GM18951 (cell line): ENCODE results near the gene PAX8.

Experiments
- POLR2A ChIP-seq: IDR thresholded peaks from 4 replicates; pipeline ENCODE4 v1.6.1; 2011; ENCODE audit warnings: mild to moderate bottlenecking; ENCODE audit not compliant: insufficient read length, insufficient read depth; ENCODE audit errors: extremely low read depth
- in situ Hi-C: fragments of 300-500 bp; cut with MboI; formaldehyde crosslinking; loops from one replicate; pipeline ENCODE4 v1.12.0; 2022; ENCODE audit warnings: low sequenced_read_pairs, mixed read lengths, inconsistent platforms; ENCODE audit not compliant: unreplicated experiment

Gene PAX8

GRCh38 chr2:113230531-113230930, 48.2 kb downstream of the PAX8 start:
- in situ Hi-C loops: no loop called here
- TF ChIP-seq POLR2A: no peak

GRCh38 chr2:113229795-113230194, 48.9 kb downstream of the PAX8 start:
- TF ChIP-seq POLR2A: no peak
- in situ Hi-C loops: no loop called here

GRCh38 chr2:113228991-113229716, 49.6 kb downstream of the PAX8 start:
- in situ Hi-C loops: no loop called here
- TF ChIP-seq POLR2A: no peak

DNA sequence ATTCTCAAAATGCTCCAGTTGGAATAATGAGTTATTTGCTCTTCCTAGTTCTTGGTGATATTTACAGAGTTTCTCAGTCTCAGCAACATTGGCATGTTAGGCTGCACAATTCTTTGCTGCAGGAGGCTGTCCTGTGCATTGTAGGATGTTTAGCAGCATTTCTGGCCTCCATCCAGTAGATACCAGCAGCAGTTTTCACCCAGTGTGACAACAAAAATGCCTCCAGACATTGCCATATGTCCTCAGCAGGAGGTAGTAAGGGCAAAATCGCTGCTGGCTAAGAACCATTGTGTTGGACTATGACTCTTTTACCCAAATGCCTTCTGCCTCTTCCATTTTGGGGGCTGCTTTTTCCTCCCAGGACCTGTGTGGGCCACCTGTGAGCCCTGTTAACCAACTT, 50.4 kb downstream of the PAX8 start:
- in situ Hi-C loops: no loop called here
- TF ChIP-seq POLR2A: no peak

- in situ Hi-C loops: no loop called here
- no peak for TF ChIP-seq POLR2A
Measured at GRCh38 chr2:113227698-113228097, 51.0 kb downstream of the PAX8 start.

DNA sequence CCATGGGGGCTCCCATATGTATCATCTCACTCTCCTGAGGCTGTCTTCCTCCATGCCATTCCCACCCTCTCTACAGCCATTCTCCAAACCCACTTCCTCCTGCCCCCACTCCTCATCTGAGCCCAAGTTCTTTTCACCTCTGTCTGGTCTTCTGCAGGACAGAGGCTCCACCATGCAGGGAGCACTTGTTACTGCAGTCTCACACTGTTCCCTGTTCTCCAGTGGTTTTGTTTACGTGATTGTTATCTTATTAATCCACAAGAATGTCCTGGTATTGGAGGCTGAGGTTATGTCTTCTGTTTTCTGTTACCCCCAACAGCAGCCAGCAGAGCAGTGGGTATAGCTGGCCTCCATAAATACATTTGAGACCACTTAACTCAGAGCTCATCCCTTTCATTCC, 51.4 kb downstream of the PAX8 start:
- in situ Hi-C loops: no loop called here
- TF ChIP-seq POLR2A: no peak

- in situ Hi-C loops: no loop called here
- no peak for TF ChIP-seq POLR2A
Measured at GRCh38 chr2:113226462-113226861, 52.3 kb downstream of the PAX8 start.

GRCh38 chr2:113225263-113226259, 53.2 kb downstream of the PAX8 start:
- in situ Hi-C loops: no loop called here
- TF ChIP-seq POLR2A: no peak

- TF ChIP-seq POLR2A: no peak
- in situ Hi-C loops: no loop called here
Measured at GRCh38 chr2:113224647-113225236, 54.0 kb downstream of the PAX8 start.

- in situ Hi-C loops: no loop called here
- no peak for TF ChIP-seq POLR2A
Measured at GRCh38 chr2:113223813-113224212, 54.9 kb downstream of the PAX8 start.

GRCh38 chr2:113221846-113222245, 56.9 kb downstream of the PAX8 start:
- no peak for TF ChIP-seq POLR2A
- in situ Hi-C loops: no loop called here

GRCh38 chr2:113220970-113221708, 57.6 kb downstream of the PAX8 start:
- TF ChIP-seq POLR2A: no peak
- in situ Hi-C loops: no loop called here

- in situ Hi-C loops: no loop called here
- TF ChIP-seq POLR2A: no peak
Measured at GRCh38 chr2:113219889-113220641, 58.7 kb downstream of the PAX8 start.

- no peak for TF ChIP-seq POLR2A
- in situ Hi-C loops: no loop called here
Measured at GRCh38 chr2:113219525-113219888, 59.2 kb downstream of the PAX8 start.
